HG03469 (cell line): ENCODE measurements around the gene ADGRD1.

Experiments
- ATAC-seq: cut with Tn5 transposase; IDR thresholded peaks from one replicate; pipeline ENCODE4 v1.9.1; 2021; ENCODE audit warnings: mild to moderate bottlenecking, moderate library complexity, moderate number of reproducible peaks; ENCODE audit not compliant: unreplicated experiment

ADGRD1 gene

GRCh38 chr12:130965214-130965613 lies 11.5 kb downstream of the ADGRD1 start:
- ATAC-seq, result no peak

DNA sequence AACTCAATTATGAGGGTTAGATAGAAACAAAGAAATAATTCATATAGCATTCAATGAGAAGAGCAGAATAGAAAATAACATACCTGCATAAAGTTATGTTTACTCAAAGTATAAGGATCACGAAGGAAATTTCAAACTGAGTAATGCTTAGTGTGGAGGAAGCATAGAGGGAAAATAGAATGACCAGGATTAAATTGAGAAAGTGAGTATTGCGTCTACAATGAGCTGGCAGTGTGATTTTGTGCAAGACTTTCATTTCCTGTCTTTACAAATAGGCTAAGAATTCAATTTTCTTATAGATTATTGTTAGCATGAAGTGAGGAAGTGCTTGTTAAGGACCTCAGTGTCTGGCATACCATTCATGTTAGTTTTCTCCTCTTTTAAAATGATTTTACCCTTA lies 12.0 kb downstream of the ADGRD1 start:
- no peak for ATAC-seq

DNA sequence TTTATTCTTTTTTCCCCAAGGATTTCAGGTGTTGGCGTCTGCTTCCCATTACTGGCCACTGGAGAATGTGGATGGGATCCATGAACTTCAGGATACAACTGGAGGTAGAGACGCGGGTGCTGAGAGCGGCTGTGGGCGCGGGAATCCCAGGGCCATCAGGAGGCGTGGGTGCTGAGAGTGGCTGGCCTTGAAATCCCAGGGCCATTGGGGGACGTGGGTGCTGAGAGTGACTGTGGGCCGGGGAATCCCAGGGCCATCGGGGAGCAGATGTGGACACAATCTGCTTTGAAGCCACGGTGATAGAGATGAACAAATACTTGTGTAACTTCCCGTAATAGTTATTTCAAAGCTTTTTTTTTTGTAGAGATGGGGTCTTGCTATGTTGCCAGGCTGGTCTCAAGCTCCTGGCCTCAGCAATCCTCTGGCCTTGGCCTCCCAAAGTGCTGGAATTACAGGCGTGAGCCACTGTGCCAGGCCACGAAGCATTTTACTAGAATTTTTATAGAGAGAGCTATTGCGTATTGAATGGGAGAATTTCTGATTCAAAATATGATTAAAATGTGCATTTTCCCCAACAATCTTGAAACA lies 12.8 kb downstream of the ADGRD1 start:
- no peak for ATAC-seq

DNA sequence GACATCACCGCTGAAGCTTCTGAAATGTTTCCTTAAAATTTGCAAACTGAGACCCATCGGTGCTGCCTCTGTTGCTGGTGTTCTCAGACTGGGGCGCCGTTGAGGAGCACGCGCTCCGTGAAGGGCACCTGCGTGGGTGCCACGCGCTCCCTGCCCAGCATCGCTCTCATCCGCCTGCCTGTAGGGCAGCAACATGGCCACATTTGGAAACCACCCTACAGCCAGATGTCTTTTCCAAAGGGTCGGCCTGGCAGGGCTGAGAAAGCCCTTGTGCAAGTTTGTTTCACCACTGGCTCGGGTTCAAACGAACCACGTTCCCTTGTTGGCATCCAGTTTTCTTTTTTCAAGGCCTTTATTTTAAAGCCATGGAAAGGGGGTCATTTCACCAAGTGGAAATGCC lies 13.9 kb downstream of the ADGRD1 start:
- ATAC-seq, result no peak

GRCh38 chr12:130968611-130969010 lies 14.9 kb downstream of the ADGRD1 start:
- ATAC-seq, result no peak

- ATAC-seq, result no peak
Observed at GRCh38 chr12:130969223-130969622, 15.5 kb downstream of the ADGRD1 start.

GRCh38 chr12:130970165-130970907 lies 16.6 kb downstream of the ADGRD1 start:
- peak; percentile 64 for ATAC-seq

DNA sequence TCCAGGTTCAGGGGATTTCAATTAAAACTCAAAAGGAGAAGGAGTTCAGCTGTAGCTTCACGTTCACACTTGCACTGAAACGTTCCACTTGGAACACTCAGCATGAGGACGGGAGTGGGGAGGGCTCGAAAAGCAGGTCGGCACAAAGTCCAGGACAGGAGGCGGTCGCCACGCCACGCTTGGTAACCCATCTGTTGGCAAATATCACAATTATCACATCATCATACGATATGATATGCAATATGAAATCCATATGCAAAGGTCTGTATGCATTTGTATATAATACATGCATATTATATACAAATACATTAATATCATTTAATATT lies 17.2 kb downstream of the ADGRD1 start:
- ATAC-seq, result peak; percentile 18

DNA sequence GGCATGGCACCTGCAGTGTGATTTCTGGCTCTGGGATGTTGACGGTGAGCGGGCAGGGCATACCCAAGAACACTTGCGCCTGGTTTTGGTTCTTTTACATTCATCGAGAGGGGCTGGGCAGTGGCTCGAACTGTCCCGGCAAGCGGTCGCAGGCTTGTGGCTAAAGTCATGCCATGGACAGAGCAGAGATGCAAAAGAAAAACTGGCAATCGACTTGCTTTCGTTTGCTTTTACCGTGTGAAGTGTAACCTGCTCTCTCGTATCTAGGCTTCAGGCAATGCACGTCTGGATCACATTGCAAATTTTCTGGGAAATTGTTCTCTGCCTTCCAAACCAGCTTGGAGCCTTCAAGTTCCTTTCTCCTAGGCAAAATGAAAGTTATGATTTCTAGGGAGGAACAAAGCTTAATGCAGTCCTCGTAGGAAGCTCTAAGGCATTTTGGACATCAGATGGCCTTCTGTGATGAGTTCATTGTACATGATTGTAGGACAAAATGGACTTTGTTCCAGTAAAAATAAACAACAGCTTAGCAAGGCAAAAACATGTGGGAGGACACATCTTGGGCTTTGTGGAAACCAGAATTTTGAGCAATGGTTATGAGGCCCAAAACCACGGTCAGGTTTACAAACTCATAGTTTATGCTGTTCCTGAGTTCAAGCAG lies 18.3 kb downstream of the ADGRD1 start:
- ATAC-seq, result no peak

DNA sequence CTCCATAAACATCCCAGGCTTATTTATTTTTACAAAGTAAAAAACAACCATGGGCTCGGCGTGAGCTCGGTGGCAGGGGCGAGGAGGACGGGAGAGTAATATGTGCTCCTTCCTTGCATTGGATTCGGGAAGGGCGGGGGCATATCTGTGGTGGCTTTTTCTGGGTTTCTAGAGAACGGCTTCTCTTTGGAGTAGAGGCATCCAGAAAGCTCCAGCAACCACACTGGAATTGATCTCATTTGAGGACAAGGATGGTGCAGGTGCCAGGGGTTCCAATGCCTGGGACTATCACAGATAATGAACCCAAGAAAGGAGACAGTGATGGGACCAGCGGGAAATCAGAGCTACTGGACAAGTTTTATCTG lies 18.9 kb downstream of the ADGRD1 start:
- ATAC-seq, result no peak

GRCh38 chr12:130973109-130973508 lies 19.4 kb downstream of the ADGRD1 start:
- ATAC-seq, result no peak

GRCh38 chr12:130973906-130974305 lies 20.2 kb downstream of the ADGRD1 start:
- ATAC-seq, result no peak

GRCh38 chr12:130975116-130975515 lies 21.4 kb downstream of the ADGRD1 start:
- ATAC-seq, result no peak

DNA sequence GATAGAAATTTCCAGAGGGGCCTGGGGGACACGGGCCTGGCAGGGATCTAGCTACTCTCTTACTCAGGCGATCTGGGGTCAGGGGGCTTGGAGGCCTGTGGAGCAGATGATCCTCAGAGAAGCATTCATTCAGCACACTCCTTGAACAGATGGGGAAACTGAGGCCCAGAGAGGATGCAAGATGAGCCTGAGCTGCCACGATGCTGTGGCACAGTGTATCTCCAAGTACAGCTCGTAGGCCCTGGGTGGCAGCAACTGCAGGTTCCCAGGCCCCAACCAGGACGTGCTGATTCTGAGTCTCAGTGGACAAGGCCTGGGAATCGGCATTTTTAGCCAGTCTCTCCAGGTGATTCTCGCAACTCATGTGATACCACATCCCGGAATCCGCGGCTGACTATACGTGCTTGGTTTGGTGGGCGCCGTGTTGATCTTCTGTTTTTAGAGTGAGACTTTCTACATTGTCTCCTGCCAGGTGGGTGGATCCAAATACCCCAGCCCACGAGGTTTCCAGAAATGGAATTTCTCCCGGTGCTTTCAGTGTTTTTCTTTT lies 22.5 kb downstream of the ADGRD1 start:
- ATAC-seq, result no peak

DNA sequence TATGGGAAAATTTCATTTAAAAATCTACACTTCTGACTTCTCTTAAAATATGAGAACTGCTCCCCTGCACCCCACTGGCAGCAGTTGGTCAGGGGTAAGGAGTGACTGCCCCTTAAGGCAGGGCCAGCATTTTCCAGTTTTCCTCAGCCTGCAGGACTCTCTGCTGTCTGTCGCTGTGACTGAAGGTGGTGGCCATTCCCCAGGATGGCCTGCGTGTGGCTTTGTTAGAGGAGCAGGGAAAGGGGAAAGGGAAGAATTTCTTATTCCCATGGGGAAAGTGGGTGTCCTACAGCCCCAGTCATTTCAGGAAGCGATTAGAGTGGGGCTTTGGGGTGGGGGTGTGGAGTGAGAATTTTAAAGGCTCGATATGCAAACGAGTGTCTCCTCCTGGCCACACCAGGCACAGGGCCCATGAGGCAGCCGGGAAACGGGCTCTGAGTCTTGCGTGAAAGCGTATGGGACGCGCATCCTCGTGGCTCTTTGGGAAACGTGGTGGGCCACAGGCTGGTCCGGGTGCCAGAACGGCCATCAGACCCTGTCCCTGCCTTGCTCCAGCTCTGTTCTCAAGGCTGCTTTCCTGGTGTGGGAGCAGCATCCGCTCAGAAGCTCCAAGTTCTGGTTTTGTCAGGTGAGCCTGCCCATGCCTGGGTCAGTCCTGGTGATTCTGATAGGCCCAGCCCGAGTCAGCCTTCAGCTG lies 23.5 kb downstream of the ADGRD1 start:
- ATAC-seq, result no peak

- ATAC-seq, result no peak
Observed at GRCh38 chr12:130977743-130978095, 24.0 kb downstream of the ADGRD1 start.

DNA sequence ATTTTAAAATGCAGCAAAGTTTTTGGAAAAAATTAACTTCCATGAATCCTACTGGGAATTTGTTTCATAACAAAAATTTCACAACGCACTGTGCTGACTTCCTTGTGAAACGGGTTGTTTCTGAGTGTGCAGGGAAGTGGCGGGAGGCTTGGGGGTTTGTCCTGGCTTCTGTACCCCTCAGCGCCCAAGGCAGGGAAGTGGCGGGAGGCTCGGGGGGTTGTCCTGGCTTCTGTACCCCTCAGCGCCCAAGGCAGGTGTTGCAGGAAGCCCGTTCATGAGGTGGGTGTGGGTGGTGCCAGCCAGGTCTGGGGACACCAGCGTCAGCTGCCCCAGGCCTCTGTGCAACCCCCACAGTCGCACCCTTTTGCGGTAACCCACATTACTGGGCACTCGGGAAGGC lies 25.1 kb downstream of the ADGRD1 start:
- ATAC-seq, result no peak

GRCh38 chr12:130981074-130981742 lies 27.5 kb downstream of the ADGRD1 start:
- no peak for ATAC-seq

- ATAC-seq, result no peak
Observed at GRCh38 chr12:130981911-130982310, 28.2 kb downstream of the ADGRD1 start.

GRCh38 chr12:130982565-130983225 lies 29.0 kb downstream of the ADGRD1 start:
- ATAC-seq, result no peak
